Uterus (tissue), 4 donors: ENCODE data around the gene NUP93. TPM values are rescaled to one million over a fixed set of nuclear protein-coding genes. Genes with fewer than 3 reads are reported as not detected.

ENCODE experiments used
- DNase-seq, 2 donors: peaks; one replicate each; pipeline ENCODE4 v3.0.0-alpha.2; 2019 to 2020
- H3K27ac ChIP-seq, 2 donors: fragments of 200-600 bp; sonication (generic); 1 replicate in 1 of 2; 2 replicates in 1 of 2; pipeline ENCODE4 v1.5.1; 2016 to 2018
- H3K27me3 ChIP-seq, 2 donors: fragments of 200-600 bp; sonication (generic); one replicate each; pipeline ENCODE4 v1.5.1; 2018 to 2019; ENCODE audit warnings: control low read depth in 1 of 2
- H3K36me3 ChIP-seq, 2 donors: fragments of 200-600 bp; sonication (generic); one replicate each; pipeline ENCODE4 v1.5.1; 2019; ENCODE audit warnings: control low read depth in 1 of 2
- H3K4me1 ChIP-seq, 2 donors: fragments of 200-600 bp; sonication (generic); one replicate each; pipeline ENCODE4 v1.5.1; 2018 to 2019; ENCODE audit warnings: control low read depth in 1 of 2
- H3K4me3 ChIP-seq, 2 donors: fragments of 200-600 bp; sonication (generic); 1 replicate in 1 of 2; 2 replicates in 1 of 2; pipeline ENCODE4 v1.5.1; 2018 to 2019; ENCODE audit warnings: mild to moderate bottlenecking in 1 of 2
- H3K9me3 ChIP-seq, 2 donors: fragments of 200-600 bp; sonication (generic); one replicate each; pipeline ENCODE4 v1.5.1; 2019; ENCODE audit warnings: control low read depth in 1 of 2
- POLR2A ChIP-seq, 2 donors: fragments of 450-650 bp; IDR thresholded peaks; one replicate each; pipeline ENCODE4 v1.6.1; 2016; ENCODE audit warnings: antibody characterized with exemption in 2 of 2, mild to moderate bottlenecking in 1 of 2, moderate library complexity in 1 of 2
- intact Hi-C: fragments of 100-400 bp; cut with DNase I; formaldehyde crosslinking; loops from one replicate; pipeline ENCODE4 v1.15.1; 2023; ENCODE audit warnings: low total_unique reads
- total RNA-seq, 4 donors: library from RNA; depleted of rRNA in 3 of 4; stranded (reverse); fragments of >200 nt in 3 of 4; gene quantifications; one replicate each; pipeline versions ENCODE4 v1.1.0 to v1.2.4, GENCODE V29; 2014 to 2023
- TF ChIP-seq, protein P1 (sequence below), 4 experiments: fragments of 200-600 bp in 2 of 4; fragments of 450-650 bp in 2 of 4; sonication (generic) in 2 of 4; IDR thresholded peaks; one replicate each; pipeline ENCODE4 v1.5.1; 2016 to 2019; ENCODE audit warnings: antibody characterized with exemption in 4 of 4, mild to moderate bottlenecking in 2 of 4, moderate library complexity in 1 of 4
- donor health status: DM: yes; HTN: yes; CAD: no.

NUP93 gene
- total RNA-seq, 4 donors from 2014 or later = 17.6 to 71.0 (median 34.5) TPM

DNA sequence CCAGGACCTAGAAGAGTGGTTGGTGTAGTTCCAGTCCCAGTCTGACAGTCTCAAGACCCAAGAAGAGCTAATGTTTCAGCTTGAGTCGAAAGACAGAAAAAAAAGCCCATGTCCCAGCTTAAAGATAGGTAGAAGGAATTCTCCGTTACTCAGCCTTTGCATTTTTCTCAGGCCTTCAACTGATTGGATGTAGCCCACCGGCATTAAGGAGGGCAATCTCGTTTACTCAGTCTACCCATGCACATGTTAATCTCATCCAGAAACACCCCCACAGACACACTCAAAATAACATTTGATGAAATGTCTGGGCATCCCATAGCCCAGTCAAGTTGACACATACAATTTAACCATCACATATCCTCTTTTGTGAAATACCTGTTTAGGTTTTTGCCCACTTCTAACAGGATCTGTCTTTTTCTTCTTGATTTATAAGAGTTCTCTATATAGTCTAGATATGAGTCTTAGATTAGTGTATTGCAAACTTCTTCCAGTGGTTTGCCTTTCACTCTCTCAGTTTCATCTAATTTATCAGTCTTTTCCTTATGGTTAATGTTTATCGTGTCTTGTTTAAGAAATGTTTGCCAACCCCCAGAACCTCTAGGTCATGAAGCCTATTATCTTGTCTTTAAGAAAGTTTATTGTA is 7.6 kb upstream of the NUP93 start:
- H3K27ac ChIP-seq = no peak overlapping the region
- H3K27me3 ChIP-seq = no peaks in the 10 kb centered on the region
- H3K4me3 ChIP-seq = no peak overlapping the region
- no peaks in the 10 kb centered on the region for H3K9me3 ChIP-seq
- no peak for TF ChIP-seq POLR2A (IDR thresholded peaks at IDR 0.05)
- H3K4me1 ChIP-seq = no peaks in the 10 kb centered on the region
- H3K36me3 ChIP-seq = no peaks in the 10 kb centered on the region
- no peak for DNase-seq
- intact Hi-C loops = no loop called here

DNA sequence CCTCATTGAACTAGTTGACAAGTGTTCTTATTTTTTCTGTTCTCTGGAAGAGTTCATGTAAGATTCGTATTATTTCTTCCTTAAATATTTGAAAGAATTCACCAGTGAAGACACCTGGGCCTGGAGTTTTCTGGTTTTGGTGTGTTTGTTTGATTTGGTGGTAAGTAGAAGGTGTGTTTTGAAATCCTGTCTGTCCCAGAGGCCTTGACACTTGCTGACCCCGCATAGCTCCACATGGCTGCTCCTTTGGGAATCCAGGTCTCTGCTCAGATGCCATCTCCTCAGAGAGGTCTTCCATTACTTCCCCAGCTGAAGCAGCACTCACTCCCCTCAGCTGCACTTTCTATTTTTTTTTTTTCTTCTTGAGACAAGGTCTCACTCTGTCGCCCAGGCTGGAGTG is 5.7 kb upstream of the NUP93 start:
- TF ChIP-seq POLR2A (IDR thresholded peaks at IDR 0.05) = no peak
- TF ChIP-seq, protein P1, sequence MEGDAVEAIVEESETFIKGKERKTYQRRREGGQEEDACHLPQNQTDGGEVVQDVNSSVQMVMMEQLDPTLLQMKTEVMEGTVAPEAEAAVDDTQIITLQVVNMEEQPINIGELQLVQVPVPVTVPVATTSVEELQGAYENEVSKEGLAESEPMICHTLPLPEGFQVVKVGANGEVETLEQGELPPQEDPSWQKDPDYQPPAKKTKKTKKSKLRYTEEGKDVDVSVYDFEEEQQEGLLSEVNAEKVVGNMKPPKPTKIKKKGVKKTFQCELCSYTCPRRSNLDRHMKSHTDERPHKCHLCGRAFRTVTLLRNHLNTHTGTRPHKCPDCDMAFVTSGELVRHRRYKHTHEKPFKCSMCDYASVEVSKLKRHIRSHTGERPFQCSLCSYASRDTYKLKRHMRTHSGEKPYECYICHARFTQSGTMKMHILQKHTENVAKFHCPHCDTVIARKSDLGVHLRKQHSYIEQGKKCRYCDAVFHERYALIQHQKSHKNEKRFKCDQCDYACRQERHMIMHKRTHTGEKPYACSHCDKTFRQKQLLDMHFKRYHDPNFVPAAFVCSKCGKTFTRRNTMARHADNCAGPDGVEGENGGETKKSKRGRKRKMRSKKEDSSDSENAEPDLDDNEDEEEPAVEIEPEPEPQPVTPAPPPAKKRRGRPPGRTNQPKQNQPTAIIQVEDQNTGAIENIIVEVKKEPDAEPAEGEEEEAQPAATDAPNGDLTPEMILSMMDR (IDR thresholded peaks at IDR 0.05) = no peak
- intact Hi-C loops = no loop called here
- DNase-seq = no peak
- no peaks in the 10 kb centered on the region for H3K36me3 ChIP-seq
- no peaks in the 10 kb centered on the region for H3K9me3 ChIP-seq
- no peaks in the 10 kb centered on the region for H3K27me3 ChIP-seq
- H3K4me1 ChIP-seq = no peaks in the 10 kb centered on the region
- H3K4me3 ChIP-seq = no peak overlapping the region
- no peak overlapping the region for H3K27ac ChIP-seq

DNA sequence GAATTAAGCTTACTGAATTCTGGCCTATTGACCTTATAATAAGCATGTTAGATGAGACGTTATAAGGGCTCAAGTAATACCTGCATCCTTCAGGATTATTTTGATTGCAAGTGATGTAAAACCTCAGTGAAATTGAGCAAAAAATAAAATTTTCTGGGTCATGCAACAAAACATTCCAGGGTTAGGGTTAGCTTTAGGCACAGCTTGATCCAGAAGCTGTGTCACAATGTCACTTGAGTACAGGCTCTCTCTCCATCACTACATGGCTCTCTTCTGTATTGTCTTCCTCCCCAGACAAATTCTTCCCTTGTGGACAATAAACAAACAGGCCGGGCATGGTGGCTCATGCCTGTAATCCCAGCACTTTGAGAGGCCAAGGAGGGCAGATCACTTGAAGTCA is 3.6 kb upstream of the NUP93 start:
- no peak for TF ChIP-seq POLR2A (IDR thresholded peaks at IDR 0.05)
- TF ChIP-seq, protein P1 (IDR thresholded peaks at IDR 0.05) = no peak
- Histone ChIP-seq H3K27me3 (no peaks in the 10 kb centered on the region), H3K4me3 (no peak overlapping the region), H3K27ac (no peak overlapping the region), H3K36me3 (no peaks in the 10 kb centered on the region), H3K4me1 (peaks cover 0 to 7% of the 10 kb centered on the region in 2 donors), H3K9me3 (no peaks in the 10 kb centered on the region)
- intact Hi-C loops = no loop called here
- DNase-seq = no peak

DNA sequence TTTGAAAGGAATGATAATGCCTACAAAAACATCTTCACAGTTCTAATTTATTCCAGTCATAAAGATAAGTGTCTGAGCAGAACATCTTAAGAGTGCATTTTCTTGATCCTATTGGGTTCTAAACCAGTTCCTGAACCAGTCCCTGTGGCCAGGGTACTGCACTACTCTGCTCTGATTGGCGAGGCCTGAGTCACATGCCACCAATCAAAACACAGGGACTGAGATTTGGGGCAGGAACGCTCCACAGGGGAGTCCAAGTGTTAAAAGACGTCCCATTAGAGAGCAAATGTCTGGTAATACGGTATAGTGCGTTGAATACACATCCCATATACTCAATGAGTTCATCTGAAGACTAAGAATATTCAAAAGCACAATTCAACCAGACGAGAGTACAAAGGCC is 3.0 kb upstream of the NUP93 start:
- Histone ChIP-seq H3K4me3 (no peak overlapping the region), H3K4me1 (peaks cover 0 to 7% of the 10 kb centered on the region in 2 donors), H3K27me3 (no peaks in the 10 kb centered on the region), H3K9me3 (no peaks in the 10 kb centered on the region), H3K27ac (no peak overlapping the region), H3K36me3 (no peaks in the 10 kb centered on the region)
- intact Hi-C loops = no loop called here
- no peak for DNase-seq
- no peak for TF ChIP-seq POLR2A (IDR thresholded peaks at IDR 0.05)
- TF ChIP-seq, protein P1 (IDR thresholded peaks at IDR 0.05) = no peak

DNA sequence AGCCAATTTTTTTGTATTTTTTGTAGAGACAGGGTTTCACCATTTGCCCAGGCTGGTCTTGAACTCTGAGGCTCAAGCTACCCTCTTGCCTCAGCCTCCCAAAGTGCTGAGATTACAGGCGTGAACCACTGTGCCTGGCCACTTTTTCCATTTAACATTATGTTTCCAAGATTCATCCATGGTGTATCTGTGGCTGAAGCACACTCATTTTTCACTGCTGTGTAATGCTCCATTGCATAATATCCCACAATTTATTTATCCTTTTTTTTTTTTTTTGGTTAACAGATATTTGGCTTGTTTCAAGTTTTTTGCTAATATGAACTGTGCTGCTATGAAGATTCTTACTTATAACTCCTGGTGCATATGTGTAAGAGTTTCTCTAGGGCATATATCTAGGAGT is 1.9 kb upstream of the NUP93 start:
- no peak for DNase-seq
- no peaks in the 10 kb centered on the region for H3K27me3 ChIP-seq
- intact Hi-C loops = no loop called here
- H3K4me3 ChIP-seq = no peak overlapping the region
- TF ChIP-seq, protein P1 (IDR thresholded peaks at IDR 0.05) = no peak
- TF ChIP-seq POLR2A (IDR thresholded peaks at IDR 0.05) = no peak
- no peaks in the 10 kb centered on the region for H3K36me3 ChIP-seq
- no peaks in the 10 kb centered on the region for H3K9me3 ChIP-seq
- H3K4me1 ChIP-seq = peaks cover 0 to 7% of the 10 kb centered on the region in 2 donors
- no peak overlapping the region for H3K27ac ChIP-seq
